Esophagus squamous epithelium (tissue), 5 donors: ENCODE results near the gene TEKT5. TPM values are rescaled to one million over a fixed set of nuclear protein-coding genes. Genes with fewer than 3 reads are reported as not detected.
A peak's percentile ranks its signal among the peaks of the same experiment; 100 is the strongest.

ENCODE experiments used
- DNase-seq: peaks from one replicate; lab custom pipeline; 2025; lab: John Stamatoyannopoulos, UW
- H3K27ac ChIP-seq, 4 donors: fragments of 200-600 bp; sonication (generic); one replicate each; pipeline ENCODE4 v1.5.1; 2016 to 2019; ENCODE audit warnings: mild to moderate bottlenecking in 1 of 4
- H3K27me3 ChIP-seq, 4 donors: fragments of 200-600 bp; sonication (generic); 1 replicate in 3 of 4; 2 replicates in 1 of 4; pipeline versions ENCODE4 v1.5.1 to v1.6.0; 2017 to 2021; ENCODE audit warnings: antibody characterized with exemption in 1 of 4
- H3K36me3 ChIP-seq, 3 donors: fragments of 200-600 bp; sonication (generic); one replicate each; pipeline ENCODE4 v1.5.1; 2016 to 2019
- H3K4me1 ChIP-seq, 3 donors: fragments of 200-600 bp; sonication (generic); one replicate each; pipeline ENCODE4 v1.5.1; 2017 to 2019
- H3K4me3 ChIP-seq, 4 donors: fragments of 200-600 bp; sonication (generic); 1 replicate in 3 of 4; 2 replicates in 1 of 4; pipeline ENCODE4 v1.5.1; 2016 to 2019; ENCODE audit warnings: mild to moderate bottlenecking in 2 of 4, moderate library complexity in 1 of 4
- H3K9me3 ChIP-seq, 3 donors: fragments of 200-600 bp; sonication (generic); one replicate each; pipeline ENCODE4 v1.5.1; 2016 to 2019
- POLR2A ChIP-seq, 4 donors: fragments of 450-650 bp; IDR thresholded peaks; one replicate each; pipeline ENCODE4 v1.6.1; 2017; ENCODE audit warnings: antibody characterized with exemption in 4 of 4, mild to moderate bottlenecking in 4 of 4, moderate library complexity in 3 of 4
- WGBS, 2 donors: methylation state at CpG; one replicate each; pipeline ENCODE4 v1.1.5; 2018; 5-methylcytosine and 5-hydroxymethylcytosine counted together
- intact Hi-C: fragments of 100-400 bp; cut with DNase I; formaldehyde crosslinking; loops from one replicate; pipeline ENCODE4 v1.15.0; 2022
- total RNA-seq, 4 donors: library from RNA; depleted of rRNA; stranded (reverse); fragments of >200 nt; gene quantifications; one replicate each; pipeline ENCODE4 v1.1.0, GENCODE V29; 2016
- TF ChIP-seq, protein P1 (sequence below), 6 experiments: fragments of 450-650 bp in 4 of 6; fragments of 200-600 bp in 2 of 6; sonication (generic) in 2 of 6; IDR thresholded peaks; one replicate each; pipeline ENCODE4 v1.5.1; 2016 to 2019; ENCODE audit warnings: antibody characterized with exemption in 6 of 6, mild to moderate bottlenecking in 4 of 6, moderate library complexity in 4 of 6
- donor health status: DM: yes; HTN: yes; CAD: no.

TEKT5 gene
- total RNA-seq, 4 donors from 2014 or later = not detected

- WGBS, 2 donors = 66 to 68% methylated on average over 3 of the region's 3 CpGs
- Histone ChIP-seq H3K27me3 (peaks cover 0 to 3% (median 0%) of the 10 kb centered on the region in 4 donors), H3K4me1 (peaks cover 29 to 96% (median 58%) of the 10 kb centered on the region in 3 donors), H3K36me3 (no peaks in the 10 kb centered on the region), H3K27ac (peak overlapping the region in 2 of 4 donors; percentile 55 to 82), H3K9me3 (no peaks in the 10 kb centered on the region), H3K4me3 (no peak overlapping the region)
- DNase-seq = no peak
- intact Hi-C loops = no loop called here
- TF ChIP-seq, protein P1, sequence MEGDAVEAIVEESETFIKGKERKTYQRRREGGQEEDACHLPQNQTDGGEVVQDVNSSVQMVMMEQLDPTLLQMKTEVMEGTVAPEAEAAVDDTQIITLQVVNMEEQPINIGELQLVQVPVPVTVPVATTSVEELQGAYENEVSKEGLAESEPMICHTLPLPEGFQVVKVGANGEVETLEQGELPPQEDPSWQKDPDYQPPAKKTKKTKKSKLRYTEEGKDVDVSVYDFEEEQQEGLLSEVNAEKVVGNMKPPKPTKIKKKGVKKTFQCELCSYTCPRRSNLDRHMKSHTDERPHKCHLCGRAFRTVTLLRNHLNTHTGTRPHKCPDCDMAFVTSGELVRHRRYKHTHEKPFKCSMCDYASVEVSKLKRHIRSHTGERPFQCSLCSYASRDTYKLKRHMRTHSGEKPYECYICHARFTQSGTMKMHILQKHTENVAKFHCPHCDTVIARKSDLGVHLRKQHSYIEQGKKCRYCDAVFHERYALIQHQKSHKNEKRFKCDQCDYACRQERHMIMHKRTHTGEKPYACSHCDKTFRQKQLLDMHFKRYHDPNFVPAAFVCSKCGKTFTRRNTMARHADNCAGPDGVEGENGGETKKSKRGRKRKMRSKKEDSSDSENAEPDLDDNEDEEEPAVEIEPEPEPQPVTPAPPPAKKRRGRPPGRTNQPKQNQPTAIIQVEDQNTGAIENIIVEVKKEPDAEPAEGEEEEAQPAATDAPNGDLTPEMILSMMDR (IDR thresholded peaks at IDR 0.05) = no peak
- TF ChIP-seq POLR2A (IDR thresholded peaks at IDR 0.05) = no peak
These were observed 97.5 kb downstream of the TEKT5 start for GRCh38 chr16:10597187-10597601.

GRCh38 chr16:10594312-10594950, 100.3 kb downstream of the TEKT5 start:
- no peaks in the 10 kb centered on the region for H3K9me3 ChIP-seq
- no peaks in the 10 kb centered on the region for H3K36me3 ChIP-seq
- H3K4me1 ChIP-seq = peaks cover 22 to 80% (median 39%) of the 10 kb centered on the region in 3 donors
- H3K27ac ChIP-seq = peak overlapping the region; percentile 43 to 80 (median 66)
- WGBS, 2 donors = 20 to 37% methylated on average over 8 to 9 of the region's 9 CpGs
- DNase-seq = no peak
- TF ChIP-seq POLR2A (IDR thresholded peaks at IDR 0.05) = no peak
- TF ChIP-seq, protein P1 (IDR thresholded peaks at IDR 0.05) = peak in 2 of 6 experiments; percentile 17 to 43
- H3K27me3 ChIP-seq = peaks cover 0 to 3% (median 0%) of the 10 kb centered on the region in 4 donors
- intact Hi-C loops = no loop called here
- no peak overlapping the region for H3K4me3 ChIP-seq

DNA sequence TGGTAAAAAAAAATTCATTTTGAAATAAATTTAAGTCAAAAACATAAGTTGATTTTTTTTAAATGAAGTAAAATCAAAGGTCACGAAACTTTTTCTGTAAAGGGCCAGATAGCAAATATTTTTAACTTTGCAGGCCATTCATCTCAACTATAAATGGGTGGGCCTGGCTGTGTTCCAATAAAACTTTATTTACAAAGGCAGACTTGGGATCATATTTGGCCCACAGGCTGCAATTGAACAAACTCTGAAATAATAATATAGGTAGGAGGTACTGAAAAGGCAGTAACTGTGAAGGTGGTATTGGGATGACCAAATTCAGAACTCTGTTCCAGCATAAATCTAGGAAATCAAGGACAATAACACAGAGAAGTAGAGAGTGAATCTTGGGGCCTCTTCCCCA, 102.1 kb downstream of the TEKT5 start:
- Histone ChIP-seq H3K4me1 (peaks cover 7 to 77% (median 27%) of the 10 kb centered on the region in 3 donors), H3K4me3 (no peak overlapping the region), H3K36me3 (no peaks in the 10 kb centered on the region), H3K9me3 (no peaks in the 10 kb centered on the region), H3K27ac (no peak overlapping the region), H3K27me3 (peaks cover 0 to 11% (median 0%) of the 10 kb centered on the region in 4 donors)
- intact Hi-C loops = no loop called here
- no peak for TF ChIP-seq POLR2A (IDR thresholded peaks at IDR 0.05)
- no peak for DNase-seq
- 71 to 78% methylated on average over 1 of the region's 1 CpG for WGBS, 2 donors

DNA sequence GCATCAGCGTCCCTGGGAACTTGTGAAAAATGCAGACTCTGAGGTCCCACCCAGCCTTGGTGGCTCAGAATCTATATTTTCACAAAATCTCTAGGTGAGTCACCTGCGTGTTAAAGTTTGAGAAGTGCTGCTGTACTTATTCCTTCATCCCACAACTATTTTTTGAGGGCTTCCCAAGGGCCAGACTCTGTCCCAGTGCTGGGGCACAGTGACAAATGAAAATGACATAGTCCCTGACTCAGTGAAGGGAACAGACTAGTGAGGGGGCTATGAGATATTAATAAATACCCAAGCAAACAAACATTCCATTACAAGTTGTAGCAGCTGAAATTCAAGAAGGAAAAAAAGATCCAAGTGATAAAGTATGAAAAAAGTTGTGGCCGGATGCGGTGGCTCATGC, 104.4 kb downstream of the TEKT5 start:
- 64 to 81% methylated on average over 4 of the region's 4 CpGs for WGBS, 2 donors
- H3K27ac ChIP-seq = peak overlapping the region in 1 of 4 donors; percentile 65
- no peaks in the 10 kb centered on the region for H3K9me3 ChIP-seq
- H3K4me3 ChIP-seq = no peak overlapping the region
- intact Hi-C loops = no loop called here
- no peaks in the 10 kb centered on the region for H3K36me3 ChIP-seq
- peaks cover 0 to 13% (median 0%) of the 10 kb centered on the region in 4 donors for H3K27me3 ChIP-seq
- DNase-seq = no peak
- TF ChIP-seq, protein P1 (IDR thresholded peaks at IDR 0.05) = no peak
- TF ChIP-seq POLR2A (IDR thresholded peaks at IDR 0.05) = no peak
- H3K4me1 ChIP-seq = peaks cover 4 to 55% (median 15%) of the 10 kb centered on the region in 3 donors

DNA sequence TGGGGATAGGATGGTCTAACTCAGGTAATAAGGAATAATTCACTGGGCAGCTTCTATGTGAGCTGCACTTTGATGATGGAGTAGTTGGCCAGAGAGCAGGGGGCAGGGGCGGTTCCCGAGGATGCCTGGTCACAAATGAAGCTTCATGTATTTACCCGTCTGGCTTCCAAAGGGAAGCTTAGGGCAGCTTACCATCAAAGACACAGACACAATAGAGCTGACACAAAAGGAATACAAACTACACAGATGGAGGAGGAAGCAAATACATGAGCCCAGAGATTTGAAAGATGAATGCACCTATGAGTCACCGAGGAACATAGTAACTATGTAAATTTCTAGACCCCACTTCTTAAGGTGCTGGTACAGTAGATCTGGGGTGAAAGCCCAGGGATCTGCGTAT, 105.6 kb downstream of the TEKT5 start:
- H3K36me3 ChIP-seq = no peaks in the 10 kb centered on the region
- peaks cover 0 to 13% (median 0%) of the 10 kb centered on the region in 4 donors for H3K27me3 ChIP-seq
- 40 to 48% methylated on average over 5 of the region's 5 CpGs for WGBS, 2 donors
- DNase-seq = no peak
- H3K4me1 ChIP-seq = peaks cover 4 to 42% (median 9%) of the 10 kb centered on the region in 3 donors
- intact Hi-C loops = no loop called here
- TF ChIP-seq, protein P1 (IDR thresholded peaks at IDR 0.05) = no peak
- TF ChIP-seq POLR2A (IDR thresholded peaks at IDR 0.05) = no peak
- no peaks in the 10 kb centered on the region for H3K9me3 ChIP-seq
- H3K27ac ChIP-seq = peak overlapping the region in 1 of 4 donors; percentile 65
- H3K4me3 ChIP-seq = no peak overlapping the region
